ENCODE results near the gene HIP1. TPM values are rescaled to one million over a fixed set of nuclear protein-coding genes. Genes with fewer than 3 reads are reported as not detected.
A peak's percentile ranks its signal among the peaks of the same experiment; 100 is the strongest.

HIP1 gene
- total and polyA plus RNA-seq, 2 of the 13 experiments (the other 11 are each of a cell fraction or from before 2014, with no cell fraction given), result 4.5 to 6.2 TPM

DNA sequence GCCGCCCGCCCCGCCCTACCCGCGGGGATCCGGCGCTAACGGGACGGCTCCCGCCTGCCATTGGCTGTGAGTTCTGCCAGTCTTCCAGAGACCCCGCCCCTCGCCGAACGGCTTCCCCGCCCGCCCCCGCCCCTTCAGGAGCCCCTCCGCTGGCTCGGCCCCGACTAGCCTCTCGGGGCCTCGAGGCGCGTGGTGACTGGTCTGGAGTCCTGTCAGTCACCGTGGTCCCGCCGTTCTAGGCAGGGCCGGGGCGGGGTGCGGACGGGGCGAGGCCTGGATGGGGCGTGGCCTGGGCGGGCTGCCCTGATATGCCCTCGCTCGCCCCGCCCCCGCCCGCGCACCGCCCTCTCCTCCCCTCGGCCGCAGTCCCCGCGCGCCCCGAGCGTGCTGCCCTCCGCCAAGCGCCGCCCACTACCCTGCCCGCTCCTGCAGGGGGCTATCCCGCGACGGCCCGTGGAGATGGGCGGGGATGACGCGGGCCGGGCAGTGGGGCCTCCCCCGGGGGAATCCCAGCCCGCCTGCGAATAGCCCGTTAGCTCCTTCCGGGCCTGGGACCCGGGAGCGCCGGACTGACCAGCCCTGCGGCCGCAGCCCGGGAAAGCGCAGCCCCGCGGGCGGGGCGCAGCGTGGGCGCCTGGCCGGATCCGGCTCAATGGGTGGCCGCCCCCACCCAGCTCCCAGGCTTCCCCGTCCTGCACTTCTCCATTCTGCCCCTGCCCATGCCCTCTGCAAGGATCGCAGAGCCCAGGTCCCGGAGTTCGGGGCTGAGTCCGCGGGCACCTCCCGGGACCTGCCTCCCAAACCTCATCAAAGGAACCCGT is 444 bp upstream of the HIP1 start (continued):
- TF ChIP-seq, protein P1, sequence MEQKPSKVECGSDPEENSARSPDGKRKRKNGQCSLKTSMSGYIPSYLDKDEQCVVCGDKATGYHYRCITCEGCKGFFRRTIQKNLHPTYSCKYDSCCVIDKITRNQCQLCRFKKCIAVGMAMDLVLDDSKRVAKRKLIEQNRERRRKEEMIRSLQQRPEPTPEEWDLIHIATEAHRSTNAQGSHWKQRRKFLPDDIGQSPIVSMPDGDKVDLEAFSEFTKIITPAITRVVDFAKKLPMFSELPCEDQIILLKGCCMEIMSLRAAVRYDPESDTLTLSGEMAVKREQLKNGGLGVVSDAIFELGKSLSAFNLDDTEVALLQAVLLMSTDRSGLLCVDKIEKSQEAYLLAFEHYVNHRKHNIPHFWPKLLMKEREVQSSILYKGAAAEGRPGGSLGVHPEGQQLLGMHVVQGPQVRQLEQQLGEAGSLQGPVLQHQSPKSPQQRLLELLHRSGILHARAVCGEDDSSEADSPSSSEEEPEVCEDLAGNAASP (CRISPR knock-in tag; IDR thresholded peaks at IDR 0.05; ENCODE audit: borderline replicate concordance), result peak; percentile 48; the same call in 1 of the 2 replicates
- TF ChIP-seq ELF1 (CRISPR knock-in tag; IDR thresholded peaks at IDR 0.05) (peak; percentile 22; the same call in 1 of the 2 replicates), USF2 (IDR thresholded peaks at IDR 0.05; ENCODE audit: low read depth, low read length) (no peak), USF2 (CRISPR knock-in tag; IDR thresholded peaks at IDR 0.05; ENCODE audit: borderline replicate concordance) (no peak; the same call in 1 of the 2 replicates), ZNF687 (CRISPR knock-in tag; IDR thresholded peaks at IDR 0.05) (peak; percentile 78), SMAD9 (CRISPR knock-in tag; IDR thresholded peaks at IDR 0.05) (no peak), ZNF639 (CRISPR knock-in tag; conservative IDR thresholded peaks at IDR 0.05) (peak; percentile 21; the same call in 1 of the 2 replicates), SAFB2 (CRISPR knock-in tag; IDR thresholded peaks at IDR 0.05; ENCODE audit: borderline replicate concordance, low read depth) (no peak; the same call in 1 of the 2 replicates), ZNF597 (CRISPR knock-in tag; IDR thresholded peaks at IDR 0.05) (no peak), CREB1 (IDR thresholded peaks at IDR 0.05) (0 out of 2 replicates have a peak, but pooled peaks have one; percentile 29), CREB1 (CRISPR knock-in tag; IDR thresholded peaks at IDR 0.05) (no peak), ZNF205 (CRISPR knock-in tag; IDR thresholded peaks at IDR 0.05) (peak; percentile 23; the same call in 1 of the 2 replicates), ZNF24 (IDR thresholded peaks at IDR 0.05) (no peak), BCL6 (CRISPR knock-in tag; IDR thresholded peaks at IDR 0.05) (peak; percentile 36; the same call in 1 of the 2 replicates), ARNT2 (CRISPR knock-in tag; IDR thresholded peaks at IDR 0.05; ENCODE audit: low read depth) (peak; percentile 70), ZBTB2 (CRISPR knock-in tag; IDR thresholded peaks at IDR 0.05; ENCODE audit: low read depth) (peak; percentile 87), ZNF343 (CRISPR knock-in tag; IDR thresholded peaks at IDR 0.05) (no peak)

Measured in HepG2 (cell line).